ENCODE data around the gene TUT1. TPM values are rescaled to one million over a fixed set of nuclear protein-coding genes. Genes with fewer than 3 reads are reported as not detected.
A peak's percentile ranks its signal among the peaks of the same experiment; 100 is the strongest.
"Not testable (repeated sequence)": the region's sequence is repeated elsewhere in the genome, so short reads cannot be mapped to it uniquely, and the experiment has no call there.

The TUT1 gene
- total RNA-seq, 1 donor from 2014 or later: 17.6 TPM

DNA sequence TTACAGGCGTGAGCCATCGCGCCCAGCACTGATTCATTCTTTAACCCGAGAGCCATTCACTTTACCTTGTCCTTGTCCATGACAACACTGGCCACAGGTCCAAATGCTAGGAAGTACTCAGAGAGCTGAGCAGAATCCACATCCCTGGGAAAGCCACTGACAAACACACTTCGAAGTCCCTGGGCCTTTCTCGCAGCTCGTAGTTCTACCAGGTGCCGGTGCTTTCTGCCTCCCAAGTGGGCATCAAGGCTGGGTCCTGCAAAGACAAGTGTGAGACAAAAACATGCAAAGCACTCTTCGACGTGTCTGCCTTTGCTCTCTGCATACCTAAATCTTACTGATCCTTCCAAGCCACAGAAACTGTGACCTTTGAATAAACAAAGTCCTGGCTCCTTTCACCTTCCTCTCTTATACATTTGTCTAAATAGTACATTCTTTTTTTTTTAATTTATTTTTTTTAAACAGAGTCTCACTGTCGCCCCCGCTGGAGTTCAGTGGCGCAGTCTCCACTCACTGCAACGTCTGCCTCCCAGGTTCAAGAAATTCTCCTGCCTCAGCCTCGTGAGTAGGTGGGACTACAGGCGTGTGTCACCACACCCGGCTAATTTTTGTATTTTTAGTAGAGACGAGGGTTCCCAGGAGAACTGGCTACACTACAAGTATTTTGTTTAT, 2.2 kb downstream of the TUT1 start:
- Histone ChIP-seq H3K4me3 (no peak overlapping the region), H3K27me3 (no peaks in the 10 kb centered on the region), H3K36me3 (peaks cover 53% of the 10 kb centered on the region), H3K4me1 (peaks cover 29% of the 10 kb centered on the region), H3K27ac (no peak overlapping the region), H3K9me3 (no peaks in the 10 kb centered on the region)
- DNase-seq (no peak), ATAC-seq (no peak)
- TF ChIP-seq CTCF (IDR thresholded peaks at IDR 0.05): peak; percentile 17
- intact Hi-C loops (cut with DNase I): loop anchor here (10.0 kb wide), 1 partner anchor 1074 kb away; no protein-coding TSS in a partner anchor

GRCh38 chr11:62585356-62585755, 6.0 kb downstream of the TUT1 start:
- not testable (repeated sequence) for ATAC-seq, H3K9me3 ChIP-seq, H3K27ac ChIP-seq, H3K27me3 ChIP-seq, H3K4me3 ChIP-seq, DNase-seq
- peaks cover 12% of the 10 kb centered on the region for H3K4me1 ChIP-seq
- intact Hi-C loops (cut with DNase I): loop anchor here (10.0 kb wide), 1 partner anchor 1071 kb away; no protein-coding TSS in a partner anchor
- peaks cover 78% of the 10 kb centered on the region for H3K36me3 ChIP-seq

- not testable (repeated sequence) for ATAC-seq, H3K27ac ChIP-seq, DNase-seq, H3K9me3 ChIP-seq, H3K27me3 ChIP-seq, H3K4me3 ChIP-seq, H3K4me1 ChIP-seq
- H3K36me3 ChIP-seq: peaks cover 79% of the 10 kb centered on the region
- intact Hi-C loops (cut with DNase I): loop anchor here (10.0 kb wide), 1 partner anchor 1067 kb away; no protein-coding TSS in a partner anchor
Observed at GRCh38 chr11:62581735-62582134, 9.6 kb downstream of the TUT1 start.

- Histone ChIP-seq H3K9me3 (no peaks in the 10 kb centered on the region), H3K4me3 (no peak overlapping the region), H3K27ac (no peak overlapping the region), H3K4me1 (peaks cover 7% of the 10 kb centered on the region), H3K36me3 (peaks cover 79% of the 10 kb centered on the region), H3K27me3 (no peaks in the 10 kb centered on the region)
- no peak for ATAC-seq
- intact Hi-C loops (cut with DNase I): loop anchor here (10.0 kb wide), 1 partner anchor 1066 kb away; no protein-coding TSS in a partner anchor
- no peak for TF ChIP-seq CTCF (IDR thresholded peaks at IDR 0.05)
- no peak for DNase-seq
Observed at GRCh38 chr11:62580959-62581715, 10.2 kb downstream of the TUT1 start.

DNA sequence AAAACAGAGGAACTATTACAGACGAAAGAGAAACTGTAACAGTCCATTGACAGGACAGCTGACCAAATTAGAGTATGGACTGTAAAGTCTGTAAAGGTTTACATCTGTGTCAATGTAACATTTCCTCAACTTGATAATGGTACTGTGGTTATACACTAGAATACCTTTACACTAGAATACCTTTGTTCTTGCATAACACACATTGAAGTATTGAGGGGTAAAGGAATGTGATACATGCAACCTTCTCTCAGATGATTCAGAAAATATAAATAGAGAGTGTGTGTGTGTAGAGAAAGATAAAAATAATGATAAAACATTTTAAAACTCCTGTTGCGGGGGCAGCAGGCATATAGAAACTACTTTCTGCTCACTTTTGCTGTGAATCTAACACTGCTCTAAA, 12.1 kb downstream of the TUT1 start:
- intact Hi-C loops (cut with DNase I): no loop called here
- Histone ChIP-seq H3K36me3 (peaks cover 67% of the 10 kb centered on the region), H3K27ac (no peak overlapping the region), H3K9me3 (no peaks in the 10 kb centered on the region), H3K4me3 (no peak overlapping the region), H3K4me1 (peaks cover 19% of the 10 kb centered on the region), H3K27me3 (no peaks in the 10 kb centered on the region)
- ATAC-seq (no peak), DNase-seq (no peak)
- TF ChIP-seq CTCF (IDR thresholded peaks at IDR 0.05): no peak

- ATAC-seq (no peak), DNase-seq (no peak)
- no peaks in the 10 kb centered on the region for H3K27me3 ChIP-seq
- peak overlapping the region; percentile 92 for H3K27ac ChIP-seq
- intact Hi-C loops (cut with DNase I): no loop called here
- H3K36me3 ChIP-seq: peaks cover 61% of the 10 kb centered on the region
- no peak overlapping the region for H3K4me3 ChIP-seq
- TF ChIP-seq CTCF (IDR thresholded peaks at IDR 0.05): no peak
- no peaks in the 10 kb centered on the region for H3K9me3 ChIP-seq
- peaks cover 19% of the 10 kb centered on the region for H3K4me1 ChIP-seq
Observed at GRCh38 chr11:62578541-62578940, 12.8 kb downstream of the TUT1 start.
